Chondrocyte (in vitro differentiated cells): Measurements from ENCODE around the gene PXMP2. TPM values are rescaled to one million over a fixed set of nuclear protein-coding genes. Genes with fewer than 3 reads are reported as not detected.

Experiments
- DNase-seq: peaks from one replicate; pipeline ENCODE4 v3.0.0; 2021; ENCODE audit warnings: mixed read lengths, low spot score
- H3K27ac Mint-ChIP-seq: one replicate; pipeline ENCODE4 v1.8.0; 2021; ENCODE audit warnings: mild to moderate bottlenecking, moderate library complexity, mixed read lengths; ENCODE audit not compliant: unreplicated experiment
- H3K27me3 Mint-ChIP-seq: 2 replicates; pipeline ENCODE4 v1.8.0; 2021; ENCODE audit warnings: low read depth, mixed read lengths
- H3K36me3 Mint-ChIP-seq: 2 replicates; pipeline ENCODE4 v1.8.0; 2021; ENCODE audit warnings: low read depth, mixed read lengths
- H3K4me1 Mint-ChIP-seq: 2 replicates; pipeline ENCODE4 v1.8.0; 2021; ENCODE audit warnings: low read depth, mild to moderate bottlenecking, mixed read lengths
- H3K4me3 Mint-ChIP-seq: one replicate; pipeline ENCODE4 v1.8.0; 2021; ENCODE audit warnings: mild to moderate bottlenecking, moderate library complexity, mixed read lengths; ENCODE audit not compliant: unreplicated experiment
- H3K9me3 Mint-ChIP-seq: 2 replicates; pipeline ENCODE4 v1.8.0; 2021; ENCODE audit warnings: low read depth, mixed read lengths
- total RNA-seq: library from RNA; stranded (reverse); gene quantifications from 3 replicates; pipeline ENCODE4 v1.2.1, GENCODE V29; 2021
- TF ChIP-seq, protein P1 (sequence below): fragments of 200-600 bp; sonication (generic); IDR thresholded peaks from 2 replicates; pipeline ENCODE4 v1.5.0; 2021; ENCODE audit warnings: antibody characterized with exemption, mild to moderate bottlenecking, moderate library complexity

Gene PXMP2
- total RNA-seq, 1 donor from 2014 or later = 19.0 TPM

DNA sequence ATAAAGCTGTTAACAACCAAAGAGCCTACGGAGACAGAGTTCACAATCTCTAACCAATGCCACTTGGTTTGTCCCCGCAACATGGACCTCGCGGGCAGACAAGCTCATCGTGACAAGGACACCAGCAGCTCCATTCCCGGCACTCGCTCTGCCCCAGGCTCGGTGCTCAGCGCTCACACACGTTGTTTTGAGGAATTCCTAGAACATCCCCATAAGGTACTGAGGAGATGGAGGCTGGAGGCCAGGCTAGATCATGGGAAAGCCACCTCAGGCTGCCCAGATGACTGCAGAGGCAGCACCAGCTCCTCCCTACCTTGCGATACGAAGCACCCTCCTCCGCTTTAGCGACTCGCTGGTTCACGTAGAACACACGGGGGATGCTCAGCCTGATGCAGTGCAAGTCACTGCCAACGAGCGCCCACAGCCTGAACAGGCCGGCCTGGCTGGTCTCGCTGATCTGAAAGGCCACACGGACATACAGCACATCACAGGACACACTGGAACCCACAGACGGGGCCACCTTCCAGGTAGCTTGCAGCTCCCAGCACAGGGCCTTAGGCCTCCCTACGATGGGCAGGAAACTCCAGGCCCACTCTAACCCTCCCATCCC, 38.7 kb upstream of the PXMP2 start:
- H3K9me3 Mint-ChIP-seq = no peaks in the 10 kb centered on the region
- no peaks in the 10 kb centered on the region for H3K27me3 Mint-ChIP-seq
- H3K4me1 Mint-ChIP-seq = no peaks in the 10 kb centered on the region
- peaks cover 28% of the 10 kb centered on the region for H3K36me3 Mint-ChIP-seq
- no peak overlapping the region for H3K27ac Mint-ChIP-seq
- no peak overlapping the region for H3K4me3 Mint-ChIP-seq
- no peak for DNase-seq
- TF ChIP-seq, protein P1, sequence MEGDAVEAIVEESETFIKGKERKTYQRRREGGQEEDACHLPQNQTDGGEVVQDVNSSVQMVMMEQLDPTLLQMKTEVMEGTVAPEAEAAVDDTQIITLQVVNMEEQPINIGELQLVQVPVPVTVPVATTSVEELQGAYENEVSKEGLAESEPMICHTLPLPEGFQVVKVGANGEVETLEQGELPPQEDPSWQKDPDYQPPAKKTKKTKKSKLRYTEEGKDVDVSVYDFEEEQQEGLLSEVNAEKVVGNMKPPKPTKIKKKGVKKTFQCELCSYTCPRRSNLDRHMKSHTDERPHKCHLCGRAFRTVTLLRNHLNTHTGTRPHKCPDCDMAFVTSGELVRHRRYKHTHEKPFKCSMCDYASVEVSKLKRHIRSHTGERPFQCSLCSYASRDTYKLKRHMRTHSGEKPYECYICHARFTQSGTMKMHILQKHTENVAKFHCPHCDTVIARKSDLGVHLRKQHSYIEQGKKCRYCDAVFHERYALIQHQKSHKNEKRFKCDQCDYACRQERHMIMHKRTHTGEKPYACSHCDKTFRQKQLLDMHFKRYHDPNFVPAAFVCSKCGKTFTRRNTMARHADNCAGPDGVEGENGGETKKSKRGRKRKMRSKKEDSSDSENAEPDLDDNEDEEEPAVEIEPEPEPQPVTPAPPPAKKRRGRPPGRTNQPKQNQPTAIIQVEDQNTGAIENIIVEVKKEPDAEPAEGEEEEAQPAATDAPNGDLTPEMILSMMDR = no peak

DNA sequence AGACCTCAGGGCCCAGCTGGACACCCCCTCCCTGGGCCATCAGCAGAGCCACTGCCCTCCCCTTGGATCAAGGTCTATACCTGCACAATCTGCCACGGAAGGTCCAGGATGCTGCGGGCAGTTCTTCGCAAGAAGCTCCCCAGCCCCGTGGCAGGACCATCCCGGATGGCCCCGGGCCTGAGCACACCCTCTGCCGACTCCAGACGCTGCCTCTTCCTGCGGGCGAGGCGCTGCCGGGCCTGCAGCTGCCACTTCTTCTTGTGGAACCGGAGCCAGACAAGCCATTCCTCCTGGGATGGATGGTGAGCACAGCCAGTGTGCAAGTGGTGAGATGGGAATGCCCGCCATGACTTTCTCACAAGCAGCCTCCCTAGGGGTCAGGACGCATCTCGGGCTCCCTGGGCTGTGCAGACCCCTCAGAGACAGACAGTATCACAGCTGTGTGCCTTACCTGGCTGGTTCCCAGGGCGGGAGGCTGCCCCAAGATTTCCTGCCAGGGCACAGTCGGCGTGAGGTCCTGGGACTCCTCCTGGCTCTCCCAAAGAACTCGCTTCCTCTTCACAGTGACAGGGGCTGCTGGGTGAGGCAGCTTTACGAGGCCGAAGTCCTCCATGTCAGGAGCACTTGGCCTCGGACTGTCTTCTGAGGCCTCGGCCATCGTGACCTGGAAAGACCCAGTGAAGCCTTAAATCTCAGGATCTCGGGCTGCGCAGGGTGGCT, 38.0 kb upstream of the PXMP2 start:
- TF ChIP-seq, protein P1 = no peak
- Mint-ChIP-seq H3K4me1 (no peaks in the 10 kb centered on the region), H3K36me3 (peaks cover 32% of the 10 kb centered on the region), H3K9me3 (no peaks in the 10 kb centered on the region), H3K27ac (no peak overlapping the region), H3K27me3 (no peaks in the 10 kb centered on the region), H3K4me3 (no peak overlapping the region)
- DNase-seq = no peak

DNA sequence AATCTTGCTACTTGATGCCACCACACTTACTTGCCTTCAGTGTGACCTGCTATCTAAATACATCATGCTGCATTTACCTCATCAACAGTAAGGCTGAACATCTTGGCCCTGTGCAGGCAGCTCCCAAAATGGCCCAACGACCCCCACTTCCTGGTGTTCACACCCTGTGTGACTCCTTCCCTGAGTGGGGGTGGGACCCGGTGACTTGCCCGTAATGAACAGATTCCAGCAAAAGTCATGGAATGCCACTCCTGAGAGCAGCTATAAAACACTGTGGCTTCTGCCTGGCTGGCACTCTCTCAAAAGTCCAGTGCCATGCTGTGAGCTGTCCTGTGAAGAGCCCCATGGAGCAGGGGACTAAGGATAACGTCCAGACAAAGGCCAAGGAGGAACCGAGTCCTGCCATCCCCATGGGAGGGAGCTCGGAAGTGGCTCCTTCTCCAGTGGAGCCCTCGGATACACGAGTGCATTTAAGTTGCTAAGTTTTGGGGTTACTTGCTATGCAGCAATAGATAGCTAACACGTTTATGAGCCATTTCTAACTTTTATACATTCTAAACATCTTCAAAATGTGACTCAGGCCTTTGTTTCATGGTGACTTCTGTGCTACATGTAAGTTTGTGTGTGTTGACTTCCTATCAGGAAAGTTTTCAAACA, 35.8 kb upstream of the PXMP2 start:
- Mint-ChIP-seq H3K4me3 (no peak overlapping the region), H3K4me1 (no peaks in the 10 kb centered on the region), H3K9me3 (no peaks in the 10 kb centered on the region), H3K27me3 (no peaks in the 10 kb centered on the region), H3K36me3 (peaks cover 31% of the 10 kb centered on the region), H3K27ac (no peak overlapping the region)
- TF ChIP-seq, protein P1 = no peak
- no peak for DNase-seq

DNA sequence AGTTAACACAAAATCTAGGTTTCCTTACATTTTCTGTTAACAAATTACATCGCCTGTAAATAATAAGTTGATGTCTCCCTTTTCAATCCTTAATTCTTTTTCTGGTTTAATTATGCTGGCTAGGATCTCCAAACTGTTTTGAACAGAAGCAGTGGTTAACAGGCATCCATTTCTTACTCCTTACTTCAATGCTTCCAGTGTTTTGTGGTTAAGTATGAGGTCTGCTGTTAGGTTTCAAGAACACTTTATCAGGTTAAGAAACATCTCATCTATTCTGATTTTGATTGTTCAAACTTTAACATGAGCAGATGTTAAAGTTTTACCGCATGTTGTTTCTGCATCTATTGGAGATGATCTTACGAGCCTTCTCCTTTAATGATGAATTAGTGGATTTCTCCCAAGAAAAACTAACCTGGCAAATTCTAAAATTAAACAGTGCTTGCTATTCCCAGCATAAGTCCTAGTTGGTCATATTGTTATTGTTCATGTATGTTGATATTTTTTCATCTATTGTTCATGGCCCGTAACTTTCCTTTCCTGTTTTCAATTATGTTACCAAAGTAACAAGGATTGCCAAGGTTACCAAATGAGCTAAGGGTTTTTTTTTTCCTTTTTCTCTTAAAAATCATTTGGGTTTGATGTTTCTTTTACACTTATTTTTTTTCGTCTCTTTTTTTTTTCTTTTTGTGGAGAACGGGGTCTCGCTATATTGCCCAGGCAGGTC, 33.7 kb upstream of the PXMP2 start:
- H3K27ac Mint-ChIP-seq = no peak overlapping the region
- no peak overlapping the region for H3K4me3 Mint-ChIP-seq
- no peaks in the 10 kb centered on the region for H3K9me3 Mint-ChIP-seq
- H3K36me3 Mint-ChIP-seq = peaks cover 37% of the 10 kb centered on the region
- DNase-seq = no peak
- no peaks in the 10 kb centered on the region for H3K27me3 Mint-ChIP-seq
- TF ChIP-seq, protein P1 = no peak
- no peaks in the 10 kb centered on the region for H3K4me1 Mint-ChIP-seq
